Activated naive CD4-positive, alpha-beta T cell treated with Interleukin-2 at 50 U/mL for 16 hours (primary cell): ENCODE measurements around the gene KRT83.
"Not testable (repeated sequence)": the region's sequence is repeated elsewhere in the genome, so short reads cannot be mapped to it uniquely, and the experiment has no call there.

Source experiments
- DNase-seq: peaks from one replicate; pipeline ENCODE4 v3.0.0-alpha.2; 2020

The KRT83 gene

GRCh38 chr12:52352951-52353350, 31.8 kb upstream of the KRT83 start:
- DNase-seq, result no peak

GRCh38 chr12:52351196-52352059, 30.2 kb upstream of the KRT83 start:
- DNase-seq, result peak; percentile 52

- DNase-seq, result no peak
Observed at GRCh38 chr12:52350786-52351185, 29.6 kb upstream of the KRT83 start.

- no peak for DNase-seq
Observed at GRCh38 chr12:52350021-52350620, 28.9 kb upstream of the KRT83 start.

GRCh38 chr12:52349196-52349595, 28.0 kb upstream of the KRT83 start:
- DNase-seq, result no peak

- DNase-seq, result no peak
Observed at GRCh38 chr12:52347551-52348510, 26.6 kb upstream of the KRT83 start.

GRCh38 chr12:52347016-52347415, 25.8 kb upstream of the KRT83 start:
- no peak for DNase-seq

- DNase-seq, result no peak
Observed at GRCh38 chr12:52346593-52346992, 25.4 kb upstream of the KRT83 start.

GRCh38 chr12:52345041-52345440, 23.8 kb upstream of the KRT83 start:
- DNase-seq, result not testable (repeated sequence)

GRCh38 chr12:52344111-52344510, 22.9 kb upstream of the KRT83 start:
- no peak for DNase-seq

GRCh38 chr12:52343550-52343949, 22.4 kb upstream of the KRT83 start:
- DNase-seq, result no peak

- no peak for DNase-seq
Observed at GRCh38 chr12:52342781-52343490, 21.7 kb upstream of the KRT83 start.

GRCh38 chr12:52341066-52341580, 19.9 kb upstream of the KRT83 start:
- DNase-seq, result no peak

GRCh38 chr12:52338241-52338960, 17.2 kb upstream of the KRT83 start:
- no peak for DNase-seq

GRCh38 chr12:52337054-52337453, 15.9 kb upstream of the KRT83 start:
- DNase-seq, result no peak

GRCh38 chr12:52336641-52337040, 15.4 kb upstream of the KRT83 start:
- DNase-seq, result no peak

GRCh38 chr12:52335598-52336262, 14.5 kb upstream of the KRT83 start:
- DNase-seq, result no peak

- no peak for DNase-seq
Observed at GRCh38 chr12:52334185-52334584, 13.0 kb upstream of the KRT83 start.

- no peak for DNase-seq
Observed at GRCh38 chr12:52333321-52333720, 12.1 kb upstream of the KRT83 start.

GRCh38 chr12:52332381-52332780, 11.2 kb upstream of the KRT83 start:
- no peak for DNase-seq

- no peak for DNase-seq
Observed at GRCh38 chr12:52331833-52332232, 10.6 kb upstream of the KRT83 start.
